Left lung (tissue), 14 donors: ENCODE data around the gene JAM2. TPM values are rescaled to one million over a fixed set of nuclear protein-coding genes. Genes with fewer than 3 reads are reported as not detected.
A peak's percentile ranks its signal among the peaks of the same experiment; 100 is the strongest.

ENCODE experiments used
- ATAC-seq: fragments of 200-7000 bp; cut with Tn5 transposase; one replicate; pipeline ENCODE4 v1.9.1; 2020; ENCODE audit warnings: moderate library complexity
- DNase-seq, 4 donors: peaks; one replicate each; pipeline ENCODE4 v3.0.0-alpha.2; 2013 to 2020
- H3K27ac ChIP-seq, 2 donors: fragments of 200-600 bp; sonication (generic) in 1 of 2; one replicate each; pipeline versions ENCODE4 v1.5.0 to v1.8.0; 2020 to 2021
- H3K27me3 ChIP-seq, 2 donors: fragments of 200-600 bp; sonication (generic) in 1 of 2; one replicate each; pipeline versions ENCODE4 v1.5.0 to v1.8.0; 2020 to 2021
- H3K36me3 ChIP-seq, 2 donors: fragments of 200-600 bp; sonication (generic) in 1 of 2; one replicate each; pipeline versions ENCODE4 v1.5.0 to v1.8.0; 2020 to 2021
- H3K4me1 ChIP-seq, 2 donors: fragments of 200-600 bp; one replicate each; pipeline ENCODE4 v1.8.0; 2021
- H3K4me3 ChIP-seq, 2 donors: fragments of 200-600 bp; sonication (generic) in 1 of 2; one replicate each; pipeline versions ENCODE4 v1.5.0 to v1.8.0; 2020 to 2021; ENCODE audit warnings: mild to moderate bottlenecking in 1 of 2
- H3K9me3 ChIP-seq, 2 donors: fragments of 200-600 bp; sonication (generic) in 1 of 2; one replicate each; pipeline versions ENCODE4 v1.5.0 to v1.8.0; 2020 to 2021
- CTCF ChIP-seq, 2 donors: fragments of 200-600 bp; sonication (generic) in 1 of 2; IDR thresholded peaks; one replicate each; pipeline versions ENCODE4 v1.5.0 to v1.8.0; 2021; ENCODE audit warnings: antibody characterized with exemption in 2 of 2
- intact Hi-C, 2 donors: fragments of 100-400 bp; cut with DNase I; formaldehyde crosslinking; loops; one replicate each; pipeline versions ENCODE4 v1.11.2 to v1.14.2; 2022
- long read RNA-seq, 12 donors: library from polyadenylated mRNA in 2 of 12; unstranded in 2 of 12; transcript quantifications; one replicate each; pipeline ENCODE4 v2.0.0 and lab custom pipeline, GENCODE V29; 2019 to 2026
- polyA plus RNA-seq, 6 donors: library from polyadenylated mRNA; unstranded; fragments of 120-200 nt; gene quantifications; one replicate each; pipeline ENCODE4 v1.2.1, GENCODE V29; 2013; ENCODE audit not compliant: insufficient read length in 6 of 6
- total RNA-seq, 2 donors: library from RNA; stranded (reverse); fragmentation: NEBNext Ultra II Directional; extraction: Animal tissue kit (Norgen Biotek cat#: 25700); gene quantifications; one replicate each; pipeline ENCODE4 v1.2.1, GENCODE V29; 2021
- donor health status: DM: no; HTN: yes; CAD: no.
- donor health status: DM: no; HTN: no; CAD: no.

The JAM2 gene
- total RNA-seq (10 to 100 TPM; 14.1 to 25.3 TPM), polyA plus RNA-seq (10 to 100 TPM; 31.1 to 42.6 (median 36.1) TPM)
- long read RNA-seq, donor 1, partial matches to known transcripts: 5 of 14 reads
- long read RNA-seq, donor 1, other reads (novel, unspliced or antisense): 7 of 14 reads
- long read RNA-seq, donor 2, full-length matches to known transcripts: 1 of 1,238 reads
- long read RNA-seq, donor 2, partial matches to known transcripts: 881 of 1,238 reads
- long read RNA-seq, donor 2, other reads (novel, unspliced or antisense): 356 of 1,238 reads
- long read RNA-seq, donor 3, full-length matches to known transcripts: 2 of 739 reads
- long read RNA-seq, donor 3, partial matches to known transcripts: 294 of 739 reads
- long read RNA-seq, donor 3, other reads (novel, unspliced or antisense): 443 of 739 reads
- long read RNA-seq, donor 4: 0 reads
- long read RNA-seq, donor 5, partial matches to known transcripts: 599 of 873 reads
- long read RNA-seq, donor 5, other reads (novel, unspliced or antisense): 271 of 873 reads
- long read RNA-seq, donor 6: 0 reads
- long read RNA-seq, donor 7, partial matches to known transcripts: 224 of 603 reads
- long read RNA-seq, donor 7, other reads (novel, unspliced or antisense): 376 of 603 reads
- long read RNA-seq, donor 8, full-length matches to known transcripts: 3 of 3 reads
- long read RNA-seq, donor 8, partial matches to known transcripts: 0 of 3 reads
- long read RNA-seq, donor 8, other reads (novel, unspliced or antisense): 0 of 3 reads
- long read RNA-seq, donor 9: 0 reads
- long read RNA-seq, donor 10: 0 reads
- long read RNA-seq, donor 11, partial matches to known transcripts: 14 of 34 reads
- long read RNA-seq, donor 11, other reads (novel, unspliced or antisense): 18 of 34 reads
- long read RNA-seq, donor 12, partial matches to known transcripts: 245 of 654 reads
- long read RNA-seq, donor 12, other reads (novel, unspliced or antisense): 408 of 654 reads

- ATAC-seq (peak; percentile 65), DNase-seq (peak; percentile 32 to 68 (median 56))
- Histone ChIP-seq H3K36me3 (no peaks in the 10 kb centered on the region), H3K4me1 (peaks cover 10 to 23% of the 10 kb centered on the region in 2 donors), H3K9me3 (no peaks in the 10 kb centered on the region), H3K27ac (peak within 1 kb of the TSS; percentile 62 to 77), H3K4me3 (peak within 1 kb of the TSS; percentile 45 to 56), H3K27me3 (peaks cover 0 to 38% of the 10 kb centered on the region in 2 donors)
- intact Hi-C loops: no loop called here
- no peak for TF ChIP-seq CTCF (IDR thresholded peaks at IDR 0.05)
Measured at GRCh38 chr21:25638660-25639550, at the start of gene JAM2. Gene JAM2, plus strand, starts transcription at chr21:25639258. Its CDS starts 564 bp downstream, at chr21:25639822.

- ATAC-seq (no peak), DNase-seq (no peak)
- Histone ChIP-seq H3K36me3 (peaks cover 0 to 80% of the 10 kb centered on the region in 2 donors), H3K27ac (no peak overlapping the region), H3K27me3 (no peaks in the 10 kb centered on the region), H3K4me3 (no peak overlapping the region), H3K9me3 (no peaks in the 10 kb centered on the region), H3K4me1 (no peaks in the 10 kb centered on the region)
- TF ChIP-seq CTCF (IDR thresholded peaks at IDR 0.05): no peak
- intact Hi-C loops: no loop called here
Measured at GRCh38 chr21:25589887-25590286, 49.2 kb upstream of the JAM2 start.

- ATAC-seq: peak; percentile 98
- intact Hi-C loops: loop anchor here in 1 of 2 donors (5.0 kb wide), 1 partner anchor 105 kb away; no protein-coding TSS in a partner anchor
- Histone ChIP-seq H3K27ac (peak within 1 kb of the TSS; percentile 72 to 82), H3K9me3 (no peaks in the 10 kb centered on the region), H3K4me3 (peak within 1 kb of the TSS; percentile 70 to 79), H3K36me3 (peaks cover 0 to 33% of the 10 kb centered on the region in 2 donors), H3K4me1 (peaks cover 4 to 34% of the 10 kb centered on the region in 2 donors), H3K27me3 (no peaks in the 10 kb centered on the region)
- DNase-seq: peak; percentile 87 to 96 (median 90)
- peak; percentile 29 to 45 for TF ChIP-seq CTCF (IDR thresholded peaks at IDR 0.05)
Measured at GRCh38 chr21:25607151-25608043, 31.7 kb upstream of the JAM2 start, which contains the start of gene MRPL39. Gene MRPL39, minus strand, starts transcription at chr21:25607481. Its CDS starts 6 bp downstream, at chr21:25607475.
